NCI-H128 (cell line): Measurements from ENCODE around the gene ZDHHC14.

Source experiments
- DNase-seq: peaks from one replicate; lab custom pipeline; 2025; ENCODE audit not compliant: unreplicated experiment; lab: John Stamatoyannopoulos, UW

The ZDHHC14 gene

GRCh38 chr6:157593596-157593995 lies 212.6 kb downstream of the ZDHHC14 start:
- no peak for DNase-seq

GRCh38 chr6:157594292-157594691 lies 213.3 kb downstream of the ZDHHC14 start:
- DNase-seq, result no peak

GRCh38 chr6:157595768-157596167 lies 214.8 kb downstream of the ZDHHC14 start:
- no peak for DNase-seq

- no peak for DNase-seq
These were observed 215.5 kb downstream of the ZDHHC14 start for GRCh38 chr6:157596461-157596860.

GRCh38 chr6:157596886-157597285 lies 215.9 kb downstream of the ZDHHC14 start:
- no peak for DNase-seq

- no peak for DNase-seq
These were observed 216.7 kb downstream of the ZDHHC14 start for GRCh38 chr6:157597461-157598312.

GRCh38 chr6:157599191-157599590 lies 218.2 kb downstream of the ZDHHC14 start:
- no peak for DNase-seq

- DNase-seq, result no peak
These were observed 219.8 kb downstream of the ZDHHC14 start for GRCh38 chr6:157600807-157601206.

GRCh38 chr6:157602521-157603295 lies 221.7 kb downstream of the ZDHHC14 start:
- DNase-seq, result no peak

GRCh38 chr6:157603314-157603940 lies 222.4 kb downstream of the ZDHHC14 start:
- no peak for DNase-seq

GRCh38 chr6:157603971-157604370 lies 223.0 kb downstream of the ZDHHC14 start:
- no peak for DNase-seq

GRCh38 chr6:157604816-157605215 lies 223.8 kb downstream of the ZDHHC14 start:
- DNase-seq, result no peak

GRCh38 chr6:157605484-157605883 lies 224.5 kb downstream of the ZDHHC14 start:
- no peak for DNase-seq

- no peak for DNase-seq
These were observed 225.5 kb downstream of the ZDHHC14 start for GRCh38 chr6:157606516-157606915.

GRCh38 chr6:157607317-157608109 lies 226.5 kb downstream of the ZDHHC14 start:
- DNase-seq, result no peak

GRCh38 chr6:157608221-157609075 lies 227.5 kb downstream of the ZDHHC14 start:
- no peak for DNase-seq

GRCh38 chr6:157609117-157609516 lies 228.1 kb downstream of the ZDHHC14 start:
- DNase-seq, result no peak

- no peak for DNase-seq
These were observed 228.6 kb downstream of the ZDHHC14 start for GRCh38 chr6:157609556-157609955.

GRCh38 chr6:157610451-157610999 lies 229.5 kb downstream of the ZDHHC14 start:
- no peak for DNase-seq

GRCh38 chr6:157611406-157611805 lies 230.4 kb downstream of the ZDHHC14 start:
- no peak for DNase-seq
